CD1c-positive myeloid dendritic cell (primary cell): ENCODE results near the gene WAC.
A peak's percentile ranks its signal among the peaks of the same experiment; 100 is the strongest.
"Not testable (repeated sequence)": the region's sequence is repeated elsewhere in the genome, so short reads cannot be mapped to it uniquely, and the experiment has no call there.

Source experiments
- DNase-seq: peaks from one replicate; pipeline ENCODE4 v3.0.0-alpha.2; 2016; ENCODE audit errors: extremely low spot score

The WAC gene

GRCh38 chr10:28606568-28606967 is 73.7 kb downstream of the WAC start:
- DNase-seq: no peak

- not testable (repeated sequence) for DNase-seq
Measured at GRCh38 chr10:28609636-28610035, 76.7 kb downstream of the WAC start.

DNA sequence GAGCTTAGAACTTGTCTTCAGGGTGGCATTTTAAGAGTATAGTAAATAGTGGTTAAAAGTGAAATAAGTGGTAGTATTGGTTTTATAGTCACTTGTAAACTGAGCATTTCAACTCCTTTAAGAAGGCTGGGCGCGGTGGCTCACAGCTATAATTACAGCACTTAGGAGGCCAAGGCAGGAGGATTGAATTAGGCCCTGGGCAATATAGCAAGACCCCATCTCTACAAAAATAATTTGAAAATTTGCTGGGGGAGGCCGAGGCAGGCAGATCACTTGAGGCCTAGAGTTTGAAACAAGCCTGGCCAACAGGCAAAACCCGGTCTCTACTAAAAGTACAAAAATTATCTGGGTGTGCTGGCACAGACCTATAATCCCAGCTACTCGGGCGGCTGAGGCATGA is 80.0 kb downstream of the WAC start:
- no peak for DNase-seq

GRCh38 chr10:28616514-28616913 is 83.6 kb downstream of the WAC start:
- DNase-seq: no peak

DNA sequence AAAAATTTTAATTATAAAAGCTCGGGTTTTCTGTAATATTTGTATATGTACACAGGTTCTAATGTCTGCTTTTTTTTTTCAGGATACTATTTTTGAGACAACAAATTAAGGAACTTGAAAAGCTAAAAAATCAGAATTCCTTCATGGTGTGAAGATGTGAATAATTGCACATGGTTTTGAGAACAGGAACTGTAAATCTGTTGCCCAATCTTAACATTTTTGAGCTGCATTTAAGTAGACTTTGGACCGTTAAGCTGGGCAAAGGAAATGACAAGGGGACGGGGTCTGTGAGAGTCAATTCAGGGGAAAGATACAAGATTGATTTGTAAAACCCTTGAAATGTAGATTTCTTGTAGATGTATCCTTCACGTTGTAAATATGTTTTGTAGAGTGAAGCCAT is 86.5 kb downstream of the WAC start:
- peak; percentile 70 for DNase-seq

DNA sequence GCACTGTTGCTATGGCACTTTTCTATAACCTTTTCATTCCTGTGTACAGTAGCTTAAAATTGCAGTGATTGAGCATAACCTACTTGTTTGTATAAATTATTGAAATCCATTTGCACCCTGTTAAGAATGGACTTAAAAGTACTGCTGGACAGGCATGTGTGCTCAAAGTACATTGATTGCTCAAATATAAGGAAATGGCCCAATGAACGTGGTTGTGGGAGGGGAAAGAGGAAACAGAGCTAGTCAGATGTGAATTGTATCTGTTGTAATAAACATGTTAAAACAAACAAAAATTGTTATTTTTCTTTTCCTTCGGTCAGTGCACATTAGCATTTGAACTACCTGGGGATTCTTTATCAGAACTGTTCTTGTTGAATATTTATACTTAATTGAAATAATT is 87.3 kb downstream of the WAC start:
- DNase-seq: peak; percentile 86

- no peak for DNase-seq
Measured at GRCh38 chr10:28623483-28623882, 90.6 kb downstream of the WAC start.

DNA sequence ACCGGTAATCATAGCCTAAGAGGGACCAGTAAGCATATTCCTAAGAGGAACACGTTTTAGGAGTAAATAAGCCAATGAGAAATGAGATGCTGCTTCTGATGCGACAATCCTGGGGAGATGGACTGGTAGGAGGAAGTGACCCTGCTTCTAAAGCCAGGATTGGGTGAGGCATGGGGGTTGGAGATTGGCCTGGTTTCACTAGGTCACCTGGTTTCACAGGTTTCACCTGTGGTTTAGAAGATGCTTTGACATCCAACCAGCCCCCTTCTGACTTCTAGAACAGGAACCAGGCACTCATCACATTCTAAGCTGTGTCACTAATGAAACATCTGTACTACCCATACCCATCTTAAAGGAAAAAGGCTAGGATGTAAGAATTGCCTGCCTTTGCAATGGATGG is 91.4 kb downstream of the WAC start:
- DNase-seq: no peak

- DNase-seq: no peak
Measured at GRCh38 chr10:28627102-28627501, 94.2 kb downstream of the WAC start.

DNA sequence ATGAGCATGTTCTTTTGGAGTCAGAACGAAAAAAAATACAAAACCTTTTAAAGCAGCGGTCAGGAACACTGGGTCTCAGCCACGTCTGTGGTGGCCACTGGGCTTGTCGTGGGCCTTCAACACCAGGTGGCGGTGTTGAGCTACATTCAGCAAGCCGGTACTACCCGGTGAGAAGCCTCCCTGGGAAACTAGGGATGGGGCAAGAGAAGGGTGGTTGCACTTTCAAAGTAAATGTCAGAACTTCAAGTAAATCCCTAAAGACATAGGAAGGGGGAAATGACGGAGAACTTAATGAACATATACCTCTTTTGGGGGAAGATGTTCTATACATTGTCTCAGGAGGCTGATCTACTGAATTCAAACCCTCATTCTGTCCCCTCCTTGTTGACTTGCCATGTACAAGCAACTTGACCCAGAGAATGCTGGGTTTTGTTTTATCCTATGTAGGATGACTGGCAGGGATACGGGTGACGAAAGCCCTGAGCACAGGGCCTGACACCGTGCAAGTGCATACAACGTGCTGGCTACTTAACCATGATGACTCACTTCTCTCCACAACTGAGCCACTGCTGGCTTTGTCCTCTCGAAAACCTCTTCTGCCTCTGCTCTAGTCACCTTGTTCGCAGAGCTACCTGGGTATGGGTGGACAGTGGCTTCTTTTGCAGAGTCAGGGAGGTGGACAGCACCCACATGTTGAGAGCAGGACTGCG is 95.4 kb downstream of the WAC start:
- peak; percentile 75 for DNase-seq

GRCh38 chr10:28631896-28632583 is 99.1 kb downstream of the WAC start:
- DNase-seq: no peak

DNA sequence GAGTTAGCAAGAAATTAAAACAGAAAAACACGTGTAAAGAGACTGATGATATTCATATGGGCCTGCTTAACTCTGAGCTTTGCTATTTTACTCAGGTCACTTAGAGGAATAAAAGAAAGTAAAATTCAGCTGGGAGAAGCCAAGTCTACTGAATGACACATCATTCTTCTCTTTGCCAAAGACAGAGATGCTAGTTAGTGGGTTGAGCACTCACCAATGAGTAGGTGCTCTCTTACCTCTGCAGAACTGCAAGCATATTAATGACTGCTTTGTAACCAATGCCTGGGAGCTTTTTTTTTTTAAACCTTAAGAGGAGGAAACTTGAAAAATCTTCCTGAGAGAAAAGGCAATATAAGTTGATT is 99.6 kb downstream of the WAC start:
- no peak for DNase-seq

DNA sequence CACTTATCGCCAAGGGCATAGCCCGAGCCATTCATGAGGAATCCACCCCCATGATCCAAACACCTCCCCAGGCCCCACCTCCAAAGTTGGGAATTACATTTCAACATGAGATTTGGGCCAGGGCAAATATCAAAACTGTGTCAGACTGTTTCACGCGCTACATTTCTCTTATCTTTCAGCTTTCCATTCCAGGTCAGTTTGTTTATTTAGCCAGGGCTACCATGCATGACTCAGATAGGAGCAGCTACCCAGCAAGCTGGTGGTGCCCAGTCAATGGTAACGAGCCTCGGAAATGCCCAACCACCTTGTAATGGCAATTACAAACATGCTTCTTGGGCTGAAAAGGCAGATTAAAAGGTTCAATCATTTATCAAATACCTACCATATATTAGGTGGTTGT is 100.8 kb downstream of the WAC start:
- no peak for DNase-seq

DNA sequence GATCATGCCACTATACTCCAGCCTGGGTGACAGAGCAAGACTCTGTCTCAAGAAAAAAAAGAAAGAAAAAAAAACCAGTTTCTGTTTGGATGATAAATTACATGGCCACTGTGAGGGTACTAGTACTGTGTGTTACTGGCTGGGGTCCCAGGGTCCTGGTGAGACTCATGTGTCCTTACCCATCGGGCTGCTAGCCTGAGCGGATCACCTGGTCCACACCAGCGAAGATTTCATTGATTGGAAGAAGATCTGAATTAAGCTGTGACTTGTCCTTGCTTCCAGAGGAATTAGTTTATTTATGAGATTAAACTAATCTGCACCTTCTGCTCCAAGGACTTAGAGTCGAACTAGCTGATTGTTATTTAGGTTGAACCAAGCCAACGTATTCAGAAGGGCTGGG is 104.4 kb downstream of the WAC start:
- DNase-seq: no peak

- DNase-seq: no peak
Measured at GRCh38 chr10:28638392-28638791, 105.5 kb downstream of the WAC start.

- DNase-seq: no peak
Measured at GRCh38 chr10:28640551-28640950, 107.6 kb downstream of the WAC start.

GRCh38 chr10:28644647-28645046 is 111.7 kb downstream of the WAC start:
- DNase-seq: no peak

DNA sequence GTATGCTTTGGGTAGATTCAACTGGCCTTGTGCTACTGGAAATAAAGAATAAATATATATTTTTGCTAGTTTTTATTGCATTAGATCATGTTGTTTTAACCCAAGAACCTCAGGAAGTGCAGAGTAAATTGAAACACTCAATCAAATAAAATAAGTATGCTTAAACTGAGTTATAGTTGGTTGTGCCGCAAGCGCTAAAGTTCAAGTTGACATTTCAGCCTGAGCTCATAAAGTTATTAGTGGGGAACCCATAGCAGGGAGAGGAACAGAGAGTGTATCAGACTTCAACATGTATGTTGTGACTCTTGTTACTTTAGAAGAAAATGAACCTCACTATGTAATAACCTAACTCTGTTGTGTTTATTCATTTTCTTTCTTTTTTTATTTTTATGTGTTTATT is 119.2 kb downstream of the WAC start:
- DNase-seq: no peak

- DNase-seq: no peak
Measured at GRCh38 chr10:28652703-28653102, 119.8 kb downstream of the WAC start.

DNA sequence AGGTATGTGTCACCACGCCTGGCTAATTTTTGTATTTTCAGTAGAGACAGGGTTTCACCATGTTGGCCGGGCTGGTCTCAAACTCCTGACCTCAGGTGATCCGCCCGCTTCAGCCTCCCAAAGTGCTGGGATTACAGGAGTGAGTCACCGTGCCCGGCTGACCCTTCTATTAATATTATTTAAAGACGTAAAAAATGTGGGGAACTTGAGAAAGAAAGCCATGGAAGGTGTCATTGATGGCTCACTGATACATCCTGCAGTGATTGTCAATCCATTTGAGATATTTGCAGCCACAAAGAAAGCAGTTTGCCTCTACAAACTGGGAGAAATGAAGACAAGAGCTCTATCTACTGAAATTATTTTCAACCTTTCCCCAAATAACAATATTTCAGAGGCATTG is 125.9 kb downstream of the WAC start:
- not testable (repeated sequence) for DNase-seq

GRCh38 chr10:28661035-28661434 is 128.1 kb downstream of the WAC start:
- DNase-seq: no peak

GRCh38 chr10:28663576-28664368 is 130.9 kb downstream of the WAC start:
- DNase-seq: peak; percentile 80

DNA sequence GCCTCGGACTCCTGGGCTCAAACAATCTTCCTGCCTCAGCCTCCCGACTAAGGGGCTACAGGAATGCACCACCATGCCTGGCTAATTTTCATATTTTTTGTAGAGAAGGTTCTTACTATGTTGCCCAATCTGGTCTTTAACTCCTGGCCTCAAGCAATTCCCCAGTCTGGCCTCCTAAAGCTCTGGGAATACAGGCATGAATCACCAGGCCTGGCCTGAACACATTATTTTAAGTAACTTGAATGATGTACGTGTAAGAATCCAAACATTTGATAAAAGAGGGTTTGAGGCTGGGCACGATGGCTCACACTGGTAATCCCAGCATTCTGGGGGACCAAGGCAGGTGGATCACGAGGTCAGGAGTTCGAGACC is 131.4 kb downstream of the WAC start:
- no peak for DNase-seq
